Measurements from ENCODE around the gene SEL1L3.

SEL1L3 gene

GRCh38 chr4:25835384-25835783 is 27.4 kb downstream of the SEL1L3 start:
- no peak for DNase-seq (ENCODE audit: low read depth)
- in situ Hi-C loops (cut with HindIII; ENCODE audit: low sequenced_read_pairs), result no loop called here
- TF ChIP-seq CTCF (IDR thresholded peaks at IDR 0.05; ENCODE audit: low read depth, low read length, missing control alignments), result no peak
- H3K4me3 ChIP-seq (ENCODE audit: low read depth, low read length), result no peak overlapping the region

- no peak for DNase-seq (ENCODE audit: low read depth)
- H3K4me3 ChIP-seq (ENCODE audit: low read depth, low read length), result no peak overlapping the region
- in situ Hi-C loops (cut with HindIII; ENCODE audit: low sequenced_read_pairs), result no loop called here
- no peak for TF ChIP-seq CTCF (IDR thresholded peaks at IDR 0.05; ENCODE audit: low read depth, low read length, missing control alignments)
These were observed 28.2 kb downstream of the SEL1L3 start for GRCh38 chr4:25834411-25835107.

DNA sequence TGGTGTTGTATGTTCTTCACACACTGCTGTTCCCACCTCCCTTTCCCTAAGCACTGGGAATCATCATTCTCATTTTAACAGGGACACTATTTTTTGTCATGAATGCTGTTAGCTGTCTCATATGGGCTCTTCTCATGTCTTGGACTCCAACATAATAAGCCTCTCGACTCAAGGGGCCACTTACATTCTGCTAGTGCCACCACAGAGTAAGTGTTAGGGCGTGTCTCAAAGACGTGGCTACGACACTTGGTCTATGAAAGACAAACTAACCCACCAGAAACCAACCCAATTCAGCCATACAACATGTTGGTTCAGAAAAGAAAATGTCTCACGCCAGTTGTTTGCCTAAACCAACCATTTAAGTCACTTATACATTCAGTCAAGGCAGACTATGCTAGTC is 32.2 kb downstream of the SEL1L3 start:
- H3K4me3 ChIP-seq (ENCODE audit: low read depth, low read length), result no peak overlapping the region
- in situ Hi-C loops (cut with HindIII; ENCODE audit: low sequenced_read_pairs), result no loop called here
- no peak for TF ChIP-seq CTCF (IDR thresholded peaks at IDR 0.05; ENCODE audit: low read depth, low read length, missing control alignments)
- DNase-seq (ENCODE audit: low read depth), result no peak

DNA sequence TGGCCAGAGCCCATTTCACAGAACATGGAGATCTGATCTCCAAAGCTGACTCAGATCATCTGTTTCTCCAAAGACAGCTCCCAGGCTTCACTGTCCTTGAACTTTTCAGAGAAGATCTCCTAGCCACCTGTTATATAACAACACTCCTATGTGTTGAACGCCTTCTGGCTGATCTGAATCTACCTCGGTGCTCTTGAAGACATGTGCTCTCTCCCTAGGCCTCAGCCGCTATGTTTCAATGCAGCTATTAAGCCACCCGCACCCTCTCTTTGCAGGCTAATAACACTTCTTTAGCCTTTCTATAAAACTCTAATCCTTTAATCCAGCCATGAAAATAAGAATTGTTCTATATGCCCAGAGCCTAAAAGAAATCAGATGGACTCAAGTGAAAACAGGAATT is 34.9 kb downstream of the SEL1L3 start:
- H3K4me3 ChIP-seq (ENCODE audit: low read depth, low read length), result no peak overlapping the region
- DNase-seq (ENCODE audit: low read depth), result no peak
- in situ Hi-C loops (cut with HindIII; ENCODE audit: low sequenced_read_pairs), result no loop called here
- TF ChIP-seq CTCF (IDR thresholded peaks at IDR 0.05; ENCODE audit: low read depth, low read length, missing control alignments), result no peak

GRCh38 chr4:25827373-25827772 is 35.4 kb downstream of the SEL1L3 start:
- in situ Hi-C loops (cut with HindIII; ENCODE audit: low sequenced_read_pairs), result no loop called here
- no peak overlapping the region for H3K4me3 ChIP-seq (ENCODE audit: low read depth, low read length)

GRCh38 chr4:25826074-25826752 is 36.6 kb downstream of the SEL1L3 start:
- in situ Hi-C loops (cut with HindIII; ENCODE audit: low sequenced_read_pairs), result no loop called here
- DNase-seq (ENCODE audit: low read depth), result no peak

More at GRCh38 chr4:25827373-25827772, 35.4 kb downstream of the SEL1L3 start:
- DNase-seq (ENCODE audit: low read depth), result no peak
- TF ChIP-seq CTCF (IDR thresholded peaks at IDR 0.05; ENCODE audit: low read depth, low read length, missing control alignments), result no peak

More at GRCh38 chr4:25826074-25826752, 36.6 kb downstream of the SEL1L3 start:
- no peak for TF ChIP-seq CTCF (IDR thresholded peaks at IDR 0.05; ENCODE audit: low read depth, low read length, missing control alignments)
- H3K4me3 ChIP-seq (ENCODE audit: low read depth, low read length), result no peak overlapping the region

Data from astrocyte of the cerebellum (primary cell).